ENCODE results near the gene PLEKHB1. TPM values are rescaled to one million over a fixed set of nuclear protein-coding genes. Genes with fewer than 3 reads are reported as not detected.
A peak's percentile ranks its signal among the peaks of the same experiment; 100 is the strongest.

Gene PLEKHB1
- 16.9 TPM for total RNA-seq (ENCODE audit: unreplicated experiment)
- long read RNA-seq, transcript PLEKHB1-201 (7 exons, 2,016 nt) = major isoform, 13 of 19 reads
- long read RNA-seq, partial matches to known transcripts = 1 of 19 reads
- long read RNA-seq, other reads (novel, unspliced or antisense) = 2 of 19 reads

GRCh38 chr11:73645972-73646631 lies at the start of gene PLEKHB1:
PLEKHB1 (plus strand) TSS chr11:73646581; CDS start chr11:73646609, 28 bp downstream.
- Mint-ChIP-seq H3K27ac (ENCODE audit: unreplicated experiment) (peak within 1 kb of the TSS; percentile 32), H3K36me3 (ENCODE audit: low read depth, unreplicated experiment) (no peaks in the 10 kb centered on the region), H3K27me3 (ENCODE audit: unreplicated experiment) (peaks cover 7% of the 10 kb centered on the region), H3K9me3 (ENCODE audit: unreplicated experiment) (peaks cover 3% of the 10 kb centered on the region), H3K4me3 (ENCODE audit: unreplicated experiment) (peak within 1 kb of the TSS; percentile 79), H3K4me1 (ENCODE audit: unreplicated experiment) (peaks cover 22% of the 10 kb centered on the region)
- TF ChIP-seq CTCF (IDR thresholded peaks at IDR 0.05; ENCODE audit: unreplicated experiment) = no peak
- peak; percentile 37 for DNase-seq (ENCODE audit: low spot score)

- Mint-ChIP-seq H3K4me3 (ENCODE audit: unreplicated experiment) (peak overlapping the region; percentile 94), H3K27me3 (ENCODE audit: unreplicated experiment) (peaks cover 6% of the 10 kb centered on the region), H3K27ac (ENCODE audit: unreplicated experiment) (peak overlapping the region; percentile 53), H3K4me1 (ENCODE audit: unreplicated experiment) (peaks cover 17% of the 10 kb centered on the region), H3K9me3 (ENCODE audit: unreplicated experiment) (no peaks in the 10 kb centered on the region), H3K36me3 (ENCODE audit: low read depth, unreplicated experiment) (peaks cover 10% of the 10 kb centered on the region)
- DNase-seq (ENCODE audit: low spot score) = peak; percentile 5
- no peak for TF ChIP-seq CTCF (IDR thresholded peaks at IDR 0.05; ENCODE audit: unreplicated experiment)
Measured at GRCh38 chr11:73597336-73597955, 48.9 kb upstream of the PLEKHB1 start.

- Mint-ChIP-seq H3K27me3 (ENCODE audit: unreplicated experiment) (peaks cover 6% of the 10 kb centered on the region), H3K36me3 (ENCODE audit: low read depth, unreplicated experiment) (peaks cover 10% of the 10 kb centered on the region), H3K27ac (ENCODE audit: unreplicated experiment) (peak within 1 kb of the TSS; percentile 89), H3K4me1 (ENCODE audit: unreplicated experiment) (peaks cover 17% of the 10 kb centered on the region), H3K4me3 (ENCODE audit: unreplicated experiment) (peak within 1 kb of the TSS; percentile 94), H3K9me3 (ENCODE audit: unreplicated experiment) (no peaks in the 10 kb centered on the region)
- TF ChIP-seq CTCF (IDR thresholded peaks at IDR 0.05; ENCODE audit: unreplicated experiment) = no peak
- peak; percentile 92 for DNase-seq (ENCODE audit: low spot score)
Measured at GRCh38 chr11:73597956-73598718, 48.2 kb upstream of the PLEKHB1 start, which contains the start of gene FAM168A. FAM168A (minus strand) TSS chr11:73598112; CDS start chr11:73468474, 129,638 bp downstream.

GRCh38 chr11:73598719-73599379 lies 47.5 kb upstream of the PLEKHB1 start:
- H3K9me3 Mint-ChIP-seq (ENCODE audit: unreplicated experiment) = no peaks in the 10 kb centered on the region
- H3K36me3 Mint-ChIP-seq (ENCODE audit: low read depth, unreplicated experiment) = peaks cover 10% of the 10 kb centered on the region

More at GRCh38 chr11:73598719-73599379, 47.5 kb upstream of the PLEKHB1 start:
- no peak for DNase-seq (ENCODE audit: low spot score)
- H3K4me3 Mint-ChIP-seq (ENCODE audit: unreplicated experiment) = peak overlapping the region; percentile 94
- H3K27me3 Mint-ChIP-seq (ENCODE audit: unreplicated experiment) = peaks cover 6% of the 10 kb centered on the region
- no peak for TF ChIP-seq CTCF (IDR thresholded peaks at IDR 0.05; ENCODE audit: unreplicated experiment)
- peaks cover 17% of the 10 kb centered on the region for H3K4me1 Mint-ChIP-seq (ENCODE audit: unreplicated experiment)
- peak overlapping the region; percentile 89 for H3K27ac Mint-ChIP-seq (ENCODE audit: unreplicated experiment)

All from endothelial cell (in vitro differentiated cells).